DMS114 treated with DMSO at 0.1 percent for 48 hours (cell line): ENCODE measurements around the gene GPSM3.
A peak's percentile ranks its signal among the peaks of the same experiment; 100 is the strongest.
"Not testable (repeated sequence)": the region's sequence is repeated elsewhere in the genome, so short reads cannot be mapped to it uniquely, and the experiment has no call there.

ENCODE experiments used
- DNase-seq: peaks from one replicate; lab custom pipeline; 2025; ENCODE audit not compliant: unreplicated experiment; lab: John Stamatoyannopoulos, UW

The GPSM3 gene

DNA sequence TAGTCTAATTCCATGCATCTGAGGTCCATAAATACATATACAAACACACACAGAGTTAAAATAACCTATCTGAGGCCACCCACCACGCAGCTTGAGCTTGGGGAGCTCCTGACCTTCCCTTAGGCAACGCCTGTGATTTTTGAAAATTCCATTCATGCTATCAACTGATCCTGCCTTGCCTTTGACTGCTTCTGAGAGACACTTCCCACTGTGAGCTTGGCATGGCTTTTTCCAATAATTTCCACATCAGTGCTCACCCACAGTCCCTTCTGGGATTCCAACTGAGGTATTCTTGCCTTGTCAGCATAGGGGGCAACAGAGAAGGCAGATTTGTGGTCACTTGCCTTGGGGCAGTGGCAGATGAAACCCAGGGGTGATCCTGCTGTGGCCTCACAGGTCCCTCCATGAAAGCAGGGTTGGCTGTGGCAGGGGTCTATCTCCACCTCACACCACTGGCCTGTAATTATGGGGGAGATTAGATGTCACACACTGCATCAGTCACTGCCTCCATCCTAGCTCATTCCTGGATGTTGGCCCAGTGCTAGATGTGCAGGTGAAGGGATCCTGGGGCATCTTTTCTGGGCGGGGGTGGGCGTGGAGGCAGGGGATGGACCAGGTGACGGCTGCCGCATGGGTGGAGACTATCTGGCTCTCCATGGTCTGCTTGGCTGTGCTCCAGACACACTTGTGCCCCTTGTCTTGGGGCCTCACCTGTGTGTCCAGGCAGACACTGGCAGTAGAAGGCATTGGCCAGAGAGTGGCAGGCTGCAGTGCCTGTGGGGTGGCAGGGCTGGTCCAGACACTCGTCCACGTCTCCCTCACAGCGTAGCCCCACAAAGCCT, 11.2 kb upstream of the GPSM3 start:
- no peak for DNase-seq

DNA sequence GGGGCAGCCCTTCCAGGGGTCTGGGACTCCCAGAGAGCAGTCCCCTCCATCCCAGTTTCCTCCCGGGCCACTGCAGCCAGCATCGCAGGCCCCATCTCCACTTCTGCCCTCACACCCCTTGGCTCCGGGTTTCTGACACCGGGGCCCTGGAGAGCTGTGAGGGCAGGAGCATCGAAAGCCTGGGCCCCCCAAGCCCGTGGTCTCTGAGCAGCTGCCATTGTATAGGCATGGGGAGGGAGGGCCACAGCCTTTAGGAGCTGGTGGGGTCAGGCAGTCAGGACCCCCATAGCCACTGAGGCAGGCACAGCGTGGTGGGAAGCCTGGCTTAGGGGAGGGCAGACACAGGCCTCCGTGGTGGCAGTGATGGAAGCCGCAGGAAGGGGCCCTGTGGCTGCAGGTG, 9.7 kb upstream of the GPSM3 start:
- no peak for DNase-seq

DNA sequence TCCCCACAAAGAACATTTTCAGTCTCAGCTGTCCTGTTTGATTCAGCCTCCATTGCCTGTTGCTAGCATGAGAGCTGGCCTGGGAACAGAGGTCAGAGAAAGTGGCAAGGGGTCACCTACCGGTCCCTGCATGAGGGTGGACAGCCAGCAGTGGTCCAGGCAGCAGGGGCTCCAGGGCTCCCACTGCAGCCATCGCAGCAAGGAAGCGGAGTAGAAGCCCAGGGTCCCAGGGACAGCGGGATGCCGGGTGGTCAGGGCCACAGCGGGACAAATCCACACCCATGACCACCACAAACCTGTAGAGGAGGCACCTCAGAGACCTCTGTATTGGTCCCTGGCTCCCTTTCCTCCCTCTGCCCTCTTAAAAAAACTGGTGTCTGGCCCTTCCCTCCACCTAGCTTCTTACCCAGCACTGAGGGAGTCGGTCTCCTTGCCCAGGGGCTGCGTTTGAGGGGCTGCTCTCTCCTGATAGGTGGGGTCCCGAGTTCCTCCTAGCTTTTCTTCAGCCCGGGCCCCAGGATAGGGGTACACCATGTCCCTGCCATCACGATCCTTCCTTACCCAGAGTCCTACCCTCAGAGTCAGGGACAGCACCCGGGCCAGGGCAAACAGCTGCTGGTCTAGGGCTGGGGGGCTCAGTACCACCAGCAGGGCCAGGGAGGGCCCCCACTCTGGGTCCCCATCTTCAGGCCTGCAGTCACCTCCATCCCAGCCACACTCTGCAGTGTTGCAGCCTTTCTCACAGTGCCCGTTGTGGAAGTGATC, 8.4 kb upstream of the GPSM3 start:
- DNase-seq, result no peak

DNA sequence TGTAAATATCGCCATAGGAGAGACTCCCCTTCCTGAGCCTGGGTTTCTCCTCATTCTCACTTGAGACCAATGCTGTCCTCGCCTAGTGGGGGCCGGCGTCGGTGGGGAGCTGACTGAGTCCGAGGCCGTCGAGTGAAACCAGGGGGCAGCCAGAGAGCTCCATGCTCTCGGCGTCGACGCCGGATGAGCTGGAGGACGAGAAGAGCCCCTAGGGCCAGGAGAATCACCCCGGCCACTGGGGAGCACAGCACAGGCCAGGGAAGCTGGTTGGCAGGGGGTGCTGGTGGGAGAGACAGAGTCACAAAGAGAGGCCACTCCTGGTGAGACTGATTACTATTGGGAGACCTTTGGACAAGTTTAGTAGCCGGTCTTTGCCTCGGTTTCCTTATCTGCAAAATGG, 6.4 kb upstream of the GPSM3 start:
- DNase-seq, result no peak

DNA sequence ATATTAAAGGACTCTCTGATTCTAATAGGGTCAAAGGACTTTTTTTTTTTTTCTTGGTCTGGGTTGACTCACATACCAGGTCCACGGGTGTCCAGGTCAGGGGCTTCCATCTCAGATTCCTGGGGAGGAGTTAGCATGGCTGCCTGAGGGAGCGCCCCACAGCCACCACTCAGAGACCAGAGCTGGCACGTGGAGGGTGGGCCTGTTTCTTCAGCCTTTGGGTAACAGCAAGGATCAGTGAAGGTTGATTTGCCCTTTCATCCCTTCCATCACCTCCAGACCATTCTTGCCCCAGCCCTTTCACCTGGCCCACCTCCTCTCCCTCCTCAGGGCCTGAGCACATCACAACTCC, 5.9 kb upstream of the GPSM3 start:
- DNase-seq, result no peak

DNA sequence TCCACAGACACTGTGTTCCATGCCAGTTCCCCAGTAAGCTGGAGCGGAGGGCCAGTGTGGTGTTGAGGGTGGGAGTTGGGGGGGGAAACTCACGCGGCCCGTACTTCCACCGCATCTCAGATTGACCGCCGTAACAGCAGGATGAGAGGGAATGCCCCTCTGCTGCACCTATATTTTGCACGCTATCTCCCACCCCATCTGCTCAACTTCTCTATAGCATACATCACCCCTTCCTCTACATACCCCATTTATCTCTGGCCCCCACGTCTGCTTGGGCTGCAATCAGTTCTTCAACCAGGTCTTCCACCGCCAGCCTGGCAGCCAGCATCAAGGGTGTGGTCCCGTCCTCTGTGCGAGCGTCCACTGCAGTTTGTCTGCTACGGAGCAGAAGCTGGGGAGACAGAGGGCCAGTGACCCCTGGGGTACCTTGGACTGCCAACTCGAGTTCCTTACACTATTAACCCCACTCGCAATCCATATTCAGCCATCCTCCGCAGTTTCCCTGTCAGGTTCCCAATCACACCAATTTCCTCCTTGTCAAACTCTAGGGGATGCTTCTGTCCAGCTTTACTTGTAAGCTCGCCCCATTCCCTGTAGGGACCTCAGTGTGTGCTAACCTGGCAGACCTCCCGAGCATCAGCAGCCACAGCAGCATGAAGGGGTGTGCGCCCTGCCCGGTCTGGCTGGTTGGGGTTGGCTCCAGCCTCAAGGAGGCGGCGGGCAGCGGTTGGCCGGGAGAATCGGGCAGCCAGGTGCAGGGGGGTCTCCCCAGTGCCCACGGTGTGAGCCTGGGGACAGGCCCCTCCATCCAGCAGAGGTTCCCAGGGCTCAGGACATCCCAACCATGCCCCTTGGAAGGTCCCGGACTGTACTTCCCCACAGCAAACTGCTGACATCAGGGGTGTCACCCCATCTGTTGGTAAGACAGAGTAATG, 4.5 kb upstream of the GPSM3 start:
- no peak for DNase-seq

DNA sequence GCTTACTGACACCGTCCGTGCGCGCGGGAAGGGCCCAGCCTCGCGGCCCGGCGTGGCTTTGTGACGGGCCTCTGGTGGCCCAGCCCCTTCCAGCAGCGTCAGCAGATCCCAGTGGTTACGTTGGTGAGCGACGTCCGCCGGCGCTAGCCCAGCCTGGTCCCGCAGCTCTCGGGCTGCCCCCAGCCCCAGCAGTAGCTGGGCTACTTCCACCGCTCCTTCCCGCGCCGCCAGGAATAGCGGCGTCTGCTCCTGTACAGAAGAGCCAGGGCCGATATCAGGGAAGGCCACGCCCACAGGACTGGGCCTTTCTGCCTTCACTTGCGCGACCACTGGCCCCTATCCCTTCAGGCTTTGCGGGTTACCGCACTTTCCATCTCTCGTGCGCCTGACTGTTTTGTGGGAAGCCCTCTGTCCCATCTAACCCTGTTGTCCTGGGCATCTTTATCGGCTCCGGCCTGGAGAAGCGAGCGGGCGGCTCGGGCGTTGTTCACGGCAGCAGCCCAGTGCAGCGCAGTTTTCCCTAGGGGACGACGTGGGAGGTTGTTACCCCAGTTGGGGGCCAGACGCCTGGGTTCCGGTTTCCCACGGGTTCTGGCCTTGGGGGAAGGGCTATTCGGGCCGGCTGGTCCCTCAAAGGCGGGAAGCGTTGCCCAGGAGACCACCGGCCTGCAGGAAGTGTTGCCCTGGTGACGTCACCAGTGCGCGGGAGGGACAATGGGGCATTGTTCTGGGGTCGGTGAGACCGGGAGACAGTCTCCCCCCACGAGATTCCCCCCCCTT, 3.6 kb upstream of the GPSM3 start:
- peak; percentile 69 for DNase-seq

DNA sequence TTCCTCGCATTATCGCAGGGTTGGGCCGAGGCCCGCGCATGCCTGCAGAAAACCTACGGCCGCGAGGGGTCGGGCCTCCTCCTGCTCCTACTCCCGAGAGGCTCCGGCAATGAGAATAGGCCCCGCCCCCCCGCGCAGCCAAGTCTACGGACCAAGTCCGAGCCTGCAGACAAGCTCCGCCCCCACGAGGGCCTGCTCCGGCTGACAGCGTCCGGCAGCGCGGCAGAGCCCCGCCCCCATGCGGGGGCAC, 3.1 kb upstream of the GPSM3 start:
- peak; percentile 99 for DNase-seq

DNA sequence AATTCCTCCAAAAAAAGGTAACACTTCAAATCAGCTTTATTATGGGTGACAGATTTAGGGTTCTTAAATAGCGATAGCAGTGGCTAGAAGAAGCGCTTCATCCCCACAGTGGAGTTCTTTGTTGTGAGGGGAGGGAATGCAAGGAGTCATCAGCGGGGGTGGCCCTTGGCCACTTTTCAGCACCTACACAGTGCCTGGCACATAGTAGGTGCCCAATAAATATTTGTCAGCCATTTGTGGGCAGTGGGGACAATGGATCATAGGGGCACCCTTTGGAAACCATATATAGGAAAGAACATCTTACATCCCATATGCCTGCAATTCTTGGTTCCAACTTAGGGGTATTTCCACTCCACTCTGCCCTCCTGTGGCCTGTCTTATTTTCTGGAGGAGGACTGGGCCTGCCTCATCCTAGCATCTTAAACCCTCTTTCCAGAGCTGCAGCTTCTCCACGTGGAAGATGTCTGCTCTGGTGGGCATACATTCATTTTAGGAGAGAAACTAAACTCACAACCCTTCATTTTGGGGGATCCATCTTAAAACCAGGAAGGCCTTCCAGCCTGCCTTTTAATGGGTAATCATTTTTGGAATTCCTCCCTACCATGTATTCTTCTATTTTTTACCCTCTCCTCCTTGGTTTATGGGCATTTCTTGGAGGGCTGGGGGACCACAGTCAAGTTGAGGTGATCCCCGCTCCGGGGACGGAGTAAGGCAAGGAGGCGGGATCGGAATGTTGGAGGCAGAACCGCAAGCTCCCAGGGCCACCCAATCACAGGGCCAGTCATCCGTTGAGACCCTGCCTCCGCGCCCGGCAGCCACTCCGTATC, 2.6 kb upstream of the GPSM3 start:
- peak; percentile 81 for DNase-seq

DNA sequence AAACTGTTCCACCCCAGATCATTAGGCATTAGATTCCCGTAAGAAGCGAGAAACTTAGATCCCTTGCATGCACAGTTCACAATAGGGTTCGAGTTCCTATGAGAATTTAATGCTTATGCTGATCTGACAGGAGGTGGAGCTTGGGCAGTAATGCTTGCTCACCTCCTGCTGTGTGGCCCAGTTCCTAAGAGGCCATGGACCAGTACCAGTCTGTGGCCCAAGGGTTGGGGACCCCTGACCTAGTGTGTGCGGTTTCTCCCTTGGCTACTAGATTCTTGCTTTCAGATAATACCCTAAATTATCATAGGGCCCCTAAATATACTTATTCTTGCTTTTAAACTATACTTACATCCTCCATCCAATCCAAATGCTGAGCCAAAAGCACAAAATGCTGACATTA, 1.9 kb upstream of the GPSM3 start:
- no peak for DNase-seq

DNA sequence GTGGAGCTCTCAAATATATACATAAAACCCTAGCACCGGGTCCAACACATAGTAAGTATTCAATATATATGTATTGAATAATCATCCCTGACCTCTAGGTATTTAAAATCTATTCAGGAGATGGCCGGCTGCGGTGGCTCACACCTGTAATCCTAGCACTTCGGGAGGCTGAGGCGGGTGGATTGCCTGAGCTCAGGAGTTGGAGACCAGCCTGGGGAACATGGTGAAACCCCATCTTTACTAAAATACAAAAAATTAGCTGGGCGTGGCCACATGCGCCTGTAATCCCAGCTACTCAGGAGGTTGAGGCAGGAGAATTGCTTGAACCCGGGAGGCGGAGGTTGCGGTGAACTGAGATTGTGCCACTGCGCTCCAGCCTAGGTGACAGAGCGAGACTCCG, 653 bp upstream of the GPSM3 start:
- not testable (repeated sequence) for DNase-seq

DNA sequence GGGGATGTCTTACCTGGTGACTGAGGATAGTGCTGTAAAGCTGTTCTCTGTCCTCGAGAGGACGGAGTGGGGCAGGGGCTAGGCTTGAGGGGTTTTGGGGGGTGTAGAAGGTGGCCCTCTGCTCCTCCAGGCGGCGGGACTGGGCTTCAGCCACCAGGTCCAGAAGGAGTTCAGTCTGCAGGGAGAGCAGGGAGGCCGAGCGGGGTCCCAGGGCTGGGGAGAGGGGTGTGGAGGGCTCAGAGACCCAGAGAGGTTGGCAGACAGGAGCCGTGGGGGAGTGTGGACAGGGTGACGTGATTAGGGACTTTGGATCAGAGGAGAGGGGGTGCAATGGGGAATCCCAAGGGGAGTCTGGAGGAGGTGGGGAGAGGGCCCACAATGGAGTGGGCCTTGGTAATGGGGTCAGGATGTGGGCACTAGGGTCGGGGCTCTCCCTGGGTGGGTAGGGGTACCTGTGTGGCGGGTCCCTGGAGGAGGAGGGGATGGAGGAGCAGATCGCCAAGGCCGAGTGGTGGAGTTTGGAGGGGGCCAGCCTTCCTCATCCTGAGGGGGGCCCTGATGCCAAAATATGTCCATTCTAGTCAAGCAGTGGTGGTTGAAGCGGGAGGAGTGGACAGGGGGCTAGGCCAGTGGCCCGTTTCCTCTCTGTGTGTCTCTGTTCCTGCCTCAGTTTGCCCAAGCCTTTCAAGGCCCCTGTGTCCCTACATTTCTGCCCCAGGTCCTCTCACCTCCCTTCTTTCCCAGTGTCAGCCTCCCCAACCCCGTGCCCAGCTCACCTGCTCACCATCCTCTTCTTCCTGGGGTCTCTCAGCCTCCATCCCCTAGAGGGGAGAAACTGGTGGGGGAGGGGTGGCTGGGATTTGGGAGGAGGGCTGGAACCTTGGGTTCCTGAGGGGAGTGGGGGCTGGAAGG, 491 bp downstream of the GPSM3 start:
- DNase-seq, result no peak

DNA sequence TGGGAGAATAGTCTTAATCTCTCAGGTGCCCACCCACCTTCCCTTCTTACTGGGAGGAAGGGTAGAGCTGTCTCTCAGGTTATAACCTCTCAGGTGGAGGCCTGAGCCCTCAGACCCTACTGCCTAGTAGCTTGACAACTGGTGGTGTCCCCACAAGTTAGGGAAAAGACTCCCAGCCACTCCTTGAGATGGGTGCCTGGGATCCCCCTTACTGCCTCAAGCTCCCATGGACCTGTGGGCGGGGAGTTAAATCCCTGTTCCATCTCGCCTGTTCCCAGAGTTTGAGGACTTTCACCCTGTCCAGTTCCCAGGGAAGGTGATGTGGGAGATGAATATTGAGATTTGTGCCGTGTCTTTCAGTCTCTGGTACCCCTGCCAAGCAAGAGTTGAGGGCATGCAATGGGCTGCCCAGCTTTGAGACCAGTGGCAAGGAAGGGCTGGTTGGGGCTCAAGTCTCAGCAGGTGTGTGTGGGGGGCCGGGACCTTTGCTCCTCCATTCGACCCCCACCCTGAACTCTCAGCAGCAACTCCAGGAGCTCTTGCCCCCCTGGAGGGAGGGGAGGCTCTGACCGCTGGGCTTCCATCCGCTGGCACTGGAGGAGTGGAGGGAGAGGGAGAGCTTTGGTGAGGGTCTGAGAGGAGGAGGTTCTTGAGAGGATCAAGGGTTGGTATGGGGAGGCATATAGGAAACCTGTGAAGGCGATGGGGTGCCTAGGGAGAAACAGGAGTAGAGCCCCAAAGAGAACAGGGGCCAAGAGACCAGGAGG, 1.3 kb downstream of the GPSM3 start:
- no peak for DNase-seq

DNA sequence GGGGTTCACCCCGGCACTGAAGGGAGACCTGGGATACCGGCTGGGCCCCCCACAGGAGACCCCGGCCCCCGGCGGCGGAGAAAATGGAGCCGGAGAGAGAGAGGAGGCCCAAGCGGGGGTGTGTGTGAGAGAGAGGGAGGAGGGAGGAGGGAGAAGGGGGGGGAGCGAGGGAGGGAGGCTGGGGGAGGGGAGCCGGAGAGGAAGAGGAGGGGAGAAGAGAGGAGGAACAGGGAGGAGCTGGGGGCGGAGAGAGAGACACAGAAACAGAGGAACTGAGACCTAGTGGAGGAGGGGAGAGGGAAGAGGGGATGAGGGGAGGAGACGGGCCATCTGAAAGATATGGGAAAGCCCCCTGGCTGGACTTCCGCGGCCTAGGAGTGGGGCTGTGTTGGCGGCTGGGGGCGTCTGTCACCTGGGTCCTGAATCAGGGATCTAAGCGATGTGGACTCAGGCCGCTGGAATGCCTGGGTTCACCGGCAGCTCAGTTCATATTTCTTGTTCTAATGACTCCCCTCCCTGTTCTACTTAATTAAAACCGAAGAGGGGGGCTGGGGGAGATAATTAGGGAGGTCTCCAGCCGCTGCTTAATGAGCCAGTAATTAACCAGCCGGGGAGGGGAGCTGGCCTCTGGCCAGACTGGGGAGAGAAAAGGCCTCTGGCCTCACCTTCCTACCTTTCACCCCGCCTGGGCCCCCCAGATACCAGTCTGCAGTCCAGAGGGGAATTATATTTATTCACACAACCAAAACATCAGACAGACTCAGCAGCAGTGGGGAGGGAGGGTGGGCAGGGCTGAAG, 2.2 kb downstream of the GPSM3 start, which contains the start of gene PBX2:
TSS of gene PBX2 (minus strand) at position 149 of the 798 bp plus-strand sequence. CDS start 287 bp downstream, outside the sequence.
- peak; percentile 87 for DNase-seq

DNA sequence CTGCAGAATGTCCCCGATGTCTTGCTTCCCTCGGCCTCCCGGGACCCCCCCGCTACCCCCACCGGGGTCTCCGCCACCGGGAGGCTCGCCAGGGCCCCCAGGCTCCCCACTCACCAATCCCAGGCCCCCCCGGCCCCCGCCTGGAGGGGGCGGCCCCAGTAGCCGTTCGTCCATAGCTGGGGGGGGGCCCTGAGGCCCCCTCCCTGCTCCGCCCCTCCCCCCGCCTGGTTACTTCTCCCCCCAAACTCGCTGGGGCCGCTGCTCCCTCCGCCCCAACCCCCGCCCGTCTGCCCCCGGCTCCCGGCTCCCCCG, 2.7 kb downstream of the GPSM3 start:
- DNase-seq, result no peak

DNA sequence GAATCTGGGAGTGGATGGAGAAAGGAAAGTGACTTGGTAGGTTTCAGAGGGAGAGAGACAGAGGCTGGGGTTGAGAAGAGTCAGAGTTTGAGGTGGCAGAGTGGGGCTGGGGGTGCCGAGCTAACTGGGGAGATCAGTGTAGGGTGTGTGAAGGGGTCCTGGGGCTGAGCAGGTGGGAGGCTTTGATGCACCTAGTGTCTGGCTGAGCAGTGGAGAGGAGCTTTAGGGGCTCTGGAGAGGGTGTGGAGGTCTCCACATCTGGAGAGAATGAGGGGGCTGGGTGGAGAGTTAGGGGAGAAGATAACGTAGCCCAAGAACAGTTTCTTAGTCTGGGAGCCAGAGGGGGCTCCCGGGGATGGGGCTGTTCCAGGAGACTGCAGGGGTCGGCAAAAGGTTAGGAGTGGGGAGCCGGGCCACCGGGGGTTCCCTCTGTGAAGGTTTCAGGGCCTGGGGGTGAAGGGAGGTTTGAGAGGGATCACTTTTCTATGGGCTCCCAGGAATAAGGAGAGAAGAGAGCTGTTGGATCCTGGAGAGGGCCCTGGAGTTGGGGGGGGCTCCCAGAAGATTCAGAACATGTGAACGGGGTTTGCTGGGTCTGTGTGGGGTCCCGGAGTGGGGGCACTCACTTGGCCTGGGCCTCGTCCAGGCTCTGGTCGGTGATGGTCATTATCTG, 3.2 kb downstream of the GPSM3 start:
- no peak for DNase-seq
